GM23248 (cell line): ENCODE data around the gene UBE2QL1.

Source experiments
- EZH2 ChIP-seq: fragments of 200-600 bp; sonication (generic); IDR thresholded peaks from 2 replicates; pipeline ENCODE4 v1.6.1; 2018; ENCODE audit warnings: antibody characterized with exemption, mild to moderate bottlenecking; ENCODE audit not compliant: insufficient read depth, poor library complexity, severe bottlenecking
- EZH2phosphoT487 ChIP-seq: fragments of 200-600 bp; sonication (generic); IDR thresholded peaks from 2 replicates; pipeline ENCODE4 v1.6.1; 2018; ENCODE audit warnings: antibody characterized with exemption, moderate library complexity, mild to moderate bottlenecking, low read depth; ENCODE audit not compliant: insufficient read depth

DNA sequence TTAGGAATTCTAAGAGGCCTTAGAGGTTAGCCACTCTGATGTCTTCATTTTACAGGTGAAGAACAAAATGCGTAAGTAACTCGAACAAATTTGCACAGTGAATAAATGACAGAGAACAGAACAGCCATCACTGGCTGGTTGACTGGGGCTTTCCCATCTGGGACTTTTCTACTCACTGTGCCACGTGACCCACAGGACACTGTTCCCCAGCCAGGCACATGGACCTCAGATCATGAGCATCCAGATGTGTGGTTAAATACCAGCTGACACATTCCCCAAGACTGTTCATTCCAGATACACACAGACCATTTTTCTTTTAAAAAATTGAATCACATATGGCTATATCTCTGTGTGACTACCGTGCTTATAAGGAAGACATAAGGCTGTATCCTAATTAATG is 44.5 kb upstream of the UBE2QL1 start:
- TF ChIP-seq EZH2 = no peak
- no peak for TF ChIP-seq EZH2phosphoT487
